ENCODE results near the gene CHM. TPM values are rescaled to one million over a fixed set of nuclear protein-coding genes. Genes with fewer than 3 reads are reported as not detected.

Gene CHM
- total RNA-seq, 1 experiment from 2014 or later = 30.4 TPM

DNA sequence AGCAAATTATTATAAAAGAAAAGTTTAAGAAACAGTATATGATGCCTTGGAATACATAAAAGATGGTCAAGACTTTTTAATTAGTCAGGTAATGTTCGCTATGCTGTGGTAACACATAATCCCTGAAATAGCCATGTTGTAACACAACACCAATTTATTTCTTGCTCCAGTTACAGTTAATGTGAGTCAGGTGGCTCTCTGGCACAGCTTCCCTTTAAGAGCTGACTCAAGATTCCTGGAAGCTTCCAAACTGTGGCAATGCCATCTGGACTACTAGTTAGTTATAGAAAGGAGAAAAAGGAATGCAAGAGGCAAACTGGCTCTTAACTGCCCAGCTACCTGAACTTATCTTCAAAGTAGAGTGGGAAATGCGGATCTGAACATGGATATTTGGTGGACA lies 210.5 kb downstream of the CHM start:
- no peak for DNase-seq (ENCODE audit: low read depth, low spot score)
- in situ Hi-C loops (cut with HindIII; ENCODE audit: low pct_unique_long_range_greater_than_20kb, low sequenced_read_pairs) = no loop called here

- no peak for DNase-seq (ENCODE audit: low read depth, low spot score)
- in situ Hi-C loops (cut with HindIII; ENCODE audit: low pct_unique_long_range_greater_than_20kb, low sequenced_read_pairs) = no loop called here
Observed at GRCh38 chrX:85828771-85829170, 218.6 kb downstream of the CHM start.

GRCh38 chrX:85815203-85815751 lies 232.1 kb downstream of the CHM start:
- DNase-seq (ENCODE audit: low read depth, low spot score) = no peak
- in situ Hi-C loops (cut with HindIII; ENCODE audit: low pct_unique_long_range_greater_than_20kb, low sequenced_read_pairs) = no loop called here

Small RNAs within 50 kb of the gene (small RNA-seq; reads per million reads assigned to genes)
- 0 reads per million in 2 experiments for gene AL022401.1
- gene MIR361 = 0.58 to 41.5 reads per million in 2 experiments
- gene NDUFA5P7 = 0 reads per million in 2 experiments
- 0 reads per million in 2 experiments for gene RF00019

Other genes with a start within 250 kb of the CHM start
- gene DACH2, start 100.9 kb upstream of the CHM start, total RNA-seq (2014; rRNA removed; shearing (Covaris generic)) = not detected in 2 replicates